ENCODE results near the gene ARHGAP4. TPM values are rescaled to one million over a fixed set of nuclear protein-coding genes. Genes with fewer than 3 reads are reported as not detected.

ARHGAP4 gene
- total and polyA plus RNA-seq, 2 donors from 2014 or later = 38.3 to 73.0 TPM

- peak in 1 of 5 donors; percentile 72 for DNase-seq
- H3K4me1 ChIP-seq (ENCODE audit: control insufficient read depth in 2 of 3, insufficient read depth in 2 of 3, low read depth in 1 of 3, low read length in 3 of 3) = peaks cover 0 to 7% (median 0%) of the 10 kb centered on the region in 3 donors
- no peak for FAIRE-seq
These were observed 19.7 kb downstream of the ARHGAP4 start for GRCh38 chrX:153906126-153906917.

GRCh38 chrX:153905481-153906095 is 20.5 kb downstream of the ARHGAP4 start:
- Histone ChIP-seq H3K4me3 (ENCODE audit: low read length in 3 of 3) (no peak overlapping the region), H3K9ac (ENCODE audit: low read length in 3 of 3) (no peak overlapping the region), H3K4me1 (ENCODE audit: control insufficient read depth in 2 of 3, insufficient read depth in 2 of 3, low read depth in 1 of 3, low read length in 3 of 3) (peaks cover 0 to 8% (median 0%) of the 10 kb centered on the region in 3 donors), H3K27me3 (ENCODE audit: control insufficient read depth, insufficient read depth, low read length) (no peaks in the 10 kb centered on the region), H3K27ac (ENCODE audit: low read depth in 2 of 2, low read length in 2 of 2) (no peak overlapping the region), H3K36me3 (ENCODE audit: control insufficient read depth in 2 of 3, insufficient read depth in 3 of 3, low read length in 3 of 3) (no peaks in the 10 kb centered on the region), H3K9me3 (ENCODE audit: control insufficient read depth in 2 of 3, insufficient read depth in 1 of 3, low read length in 3 of 3) (no peaks in the 10 kb centered on the region)
- intact Hi-C loops (cut with DNase I) = no loop called here
- TF ChIP-seq, protein P1, sequence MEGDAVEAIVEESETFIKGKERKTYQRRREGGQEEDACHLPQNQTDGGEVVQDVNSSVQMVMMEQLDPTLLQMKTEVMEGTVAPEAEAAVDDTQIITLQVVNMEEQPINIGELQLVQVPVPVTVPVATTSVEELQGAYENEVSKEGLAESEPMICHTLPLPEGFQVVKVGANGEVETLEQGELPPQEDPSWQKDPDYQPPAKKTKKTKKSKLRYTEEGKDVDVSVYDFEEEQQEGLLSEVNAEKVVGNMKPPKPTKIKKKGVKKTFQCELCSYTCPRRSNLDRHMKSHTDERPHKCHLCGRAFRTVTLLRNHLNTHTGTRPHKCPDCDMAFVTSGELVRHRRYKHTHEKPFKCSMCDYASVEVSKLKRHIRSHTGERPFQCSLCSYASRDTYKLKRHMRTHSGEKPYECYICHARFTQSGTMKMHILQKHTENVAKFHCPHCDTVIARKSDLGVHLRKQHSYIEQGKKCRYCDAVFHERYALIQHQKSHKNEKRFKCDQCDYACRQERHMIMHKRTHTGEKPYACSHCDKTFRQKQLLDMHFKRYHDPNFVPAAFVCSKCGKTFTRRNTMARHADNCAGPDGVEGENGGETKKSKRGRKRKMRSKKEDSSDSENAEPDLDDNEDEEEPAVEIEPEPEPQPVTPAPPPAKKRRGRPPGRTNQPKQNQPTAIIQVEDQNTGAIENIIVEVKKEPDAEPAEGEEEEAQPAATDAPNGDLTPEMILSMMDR (IDR thresholded peaks at IDR 0.05; ENCODE audit: borderline replicate concordance, extremely low read depth, insufficient read depth) = no peak
- peak in 1 of 5 donors; percentile 72 for DNase-seq
- FAIRE-seq = no peak

More at GRCh38 chrX:153906126-153906917, 19.7 kb downstream of the ARHGAP4 start:
- TF ChIP-seq, protein P1 (IDR thresholded peaks at IDR 0.05; ENCODE audit: borderline replicate concordance, extremely low read depth, insufficient read depth) = no peak
- no peak overlapping the region for H3K4me3 ChIP-seq (ENCODE audit: low read length in 3 of 3)
- intact Hi-C loops (cut with DNase I) = no loop called here
- H3K9me3 ChIP-seq (ENCODE audit: control insufficient read depth in 2 of 3, insufficient read depth in 1 of 3, low read length in 3 of 3) = no peaks in the 10 kb centered on the region
- no peak overlapping the region for H3K9ac ChIP-seq (ENCODE audit: low read length in 3 of 3)
- no peaks in the 10 kb centered on the region for H3K36me3 ChIP-seq (ENCODE audit: control insufficient read depth in 2 of 3, insufficient read depth in 3 of 3, low read length in 3 of 3)
- no peak overlapping the region for H3K27ac ChIP-seq (ENCODE audit: low read depth in 2 of 2, low read length in 2 of 2)
- no peaks in the 10 kb centered on the region for H3K27me3 ChIP-seq (ENCODE audit: control insufficient read depth, insufficient read depth, low read length)

DNA sequence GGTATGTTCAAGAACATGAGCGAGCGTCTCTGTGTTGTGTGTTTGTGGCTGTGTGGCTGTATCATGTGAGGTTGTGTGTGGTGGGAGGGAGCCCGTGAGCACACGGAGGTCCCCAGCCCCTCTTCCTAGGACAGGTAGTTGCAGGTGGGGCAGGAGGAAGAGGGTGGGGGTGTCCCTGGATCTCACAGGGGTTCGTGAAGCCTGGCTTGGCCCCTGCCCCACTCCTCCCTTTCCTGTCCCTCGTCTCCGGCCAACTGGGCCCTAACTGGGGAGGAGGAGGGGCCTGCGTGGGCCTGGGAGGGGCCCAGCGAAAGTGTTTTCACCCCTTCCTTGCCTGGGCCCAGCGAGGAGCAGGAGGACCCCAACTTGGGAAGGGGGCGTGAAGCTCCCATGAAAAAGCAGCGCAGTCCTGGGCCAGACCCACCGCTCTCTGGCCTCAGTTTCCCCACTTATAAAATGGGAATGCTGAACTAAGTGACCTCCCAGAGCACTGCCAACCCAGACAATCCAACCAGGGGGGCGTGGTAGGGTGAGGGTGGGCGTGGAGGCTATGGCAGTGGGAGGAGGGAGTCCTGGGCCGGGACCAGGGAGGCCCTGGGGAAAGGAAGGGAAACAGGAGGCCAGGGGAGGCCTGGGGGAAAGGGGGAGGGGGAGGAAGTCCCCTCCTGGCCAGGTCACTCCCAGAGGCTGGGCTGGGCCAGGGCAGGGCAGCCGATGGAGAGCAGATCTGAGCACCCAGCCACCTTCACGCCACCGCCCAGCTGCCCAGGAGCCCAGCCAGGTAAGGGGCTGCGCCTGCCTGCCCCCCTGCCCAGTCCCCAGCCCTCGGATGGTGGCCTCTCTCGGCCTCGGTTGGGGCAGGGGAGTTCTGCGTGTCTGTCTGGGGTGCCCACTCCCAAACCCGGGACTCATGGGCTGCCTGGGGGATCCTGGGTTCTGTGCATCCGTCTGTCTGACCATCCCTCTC is 21.8 kb downstream of the ARHGAP4 start, which contains the start of gene AVPR2:
TSS of gene AVPR2 (plus strand) at position 683 of the 967 bp plus-strand sequence. CDS start 473 bp downstream, outside the sequence.
- H3K4me3 ChIP-seq (ENCODE audit: low read length in 3 of 3) = no peak within 1 kb of the TSS
- no peak within 1 kb of the TSS for H3K9ac ChIP-seq (ENCODE audit: low read length in 3 of 3)
- no peak for FAIRE-seq

More for the DNA sequence above, 21.8 kb downstream of the ARHGAP4 start, which contains the start of gene AVPR2:
- Histone ChIP-seq H3K4me1 (ENCODE audit: control insufficient read depth in 2 of 3, insufficient read depth in 2 of 3, low read depth in 1 of 3, low read length in 3 of 3) (peaks cover 0 to 8% (median 0%) of the 10 kb centered on the region in 3 donors), H3K27ac (ENCODE audit: low read depth in 2 of 2, low read length in 2 of 2) (peak within 1 kb of the TSS in 1 of 2 donors; percentile 60), H3K27me3 (ENCODE audit: control insufficient read depth, insufficient read depth, low read length) (no peaks in the 10 kb centered on the region), H3K36me3 (ENCODE audit: control insufficient read depth in 2 of 3, insufficient read depth in 3 of 3, low read length in 3 of 3) (no peaks in the 10 kb centered on the region), H3K9me3 (ENCODE audit: control insufficient read depth in 2 of 3, insufficient read depth in 1 of 3, low read length in 3 of 3) (no peaks in the 10 kb centered on the region)
- intact Hi-C loops (cut with DNase I) = no loop called here
- DNase-seq = peak in 2 of 5 donors; percentile 48 to 66
- TF ChIP-seq, protein P1 (IDR thresholded peaks at IDR 0.05; ENCODE audit: borderline replicate concordance, extremely low read depth, insufficient read depth) = no peak

All from kidney (tissue), 14 donors.